GM23248 (cell line): ENCODE measurements around the gene CCN6. TPM values are rescaled to one million over a fixed set of nuclear protein-coding genes. Genes with fewer than 3 reads are reported as not detected.
A peak's percentile ranks its signal among the peaks of the same experiment; 100 is the strongest.

ENCODE experiments used
- DNase-seq: peaks from one replicate; pipeline ENCODE4 v3.0.0-alpha.2; 2015
- H2AFZ ChIP-seq: fragments of 200-600 bp; sonication (generic); 2 replicates; pipeline ENCODE4 v1.6.1; 2016; ENCODE audit warnings: antibody characterized with exemption
- H3F3A ChIP-seq: fragments of 200-600 bp; sonication (generic); 2 replicates; pipeline ENCODE4 v1.6.1; 2016; ENCODE audit warnings: mild to moderate bottlenecking, antibody characterized with exemption, mixed run types; ENCODE audit not compliant: insufficient read depth
- H3K27ac ChIP-seq: fragments of 200-600 bp; sonication (generic); 2 replicates; pipeline ENCODE4 v1.5.1; 2016; ENCODE audit warnings: mild to moderate bottlenecking
- H3K27me3 ChIP-seq: fragments of 200-600 bp; sonication (generic); replicated peaks from 2 replicates; pipeline ENCODE4 v1.6.1; 2016; ENCODE audit warnings: mild to moderate bottlenecking; ENCODE audit not compliant: insufficient read depth
- H3K36me3 ChIP-seq: fragments of 200-600 bp; sonication (generic); 2 replicates; pipeline ENCODE4 v1.6.1; 2016; ENCODE audit warnings: low read depth, mild to moderate bottlenecking
- H3K4me1 ChIP-seq: fragments of 200-600 bp; sonication (generic); 2 replicates; pipeline ENCODE4 v1.6.1; 2016; ENCODE audit warnings: mild to moderate bottlenecking; ENCODE audit not compliant: insufficient read depth
- H3K4me2 ChIP-seq: fragments of 200-600 bp; sonication (generic); one replicate; pipeline ENCODE4 v1.6.1; 2016; ENCODE audit warnings: mild to moderate bottlenecking; ENCODE audit not compliant: unreplicated experiment
- H3K4me3 ChIP-seq: fragments of 200-600 bp; sonication (generic); 2 replicates; pipeline ENCODE4 v1.5.1; 2016; ENCODE audit warnings: mild to moderate bottlenecking
- H3K79me2 ChIP-seq: fragments of 200-600 bp; sonication (generic); 2 replicates; pipeline ENCODE4 v1.6.1; 2016; ENCODE audit warnings: mild to moderate bottlenecking; ENCODE audit not compliant: insufficient read depth
- H3K9ac ChIP-seq: fragments of 200-600 bp; sonication (generic); 2 replicates; pipeline ENCODE4 v1.6.1; 2016; ENCODE audit warnings: mild to moderate bottlenecking
- H3K9me2 ChIP-seq: fragments of 200-600 bp; sonication (generic); 2 replicates; pipeline ENCODE4 v1.6.1; 2016; ENCODE audit warnings: mixed run types, mild to moderate bottlenecking, moderate library complexity; ENCODE audit not compliant: insufficient read depth
- H3K9me3 ChIP-seq: fragments of 200-600 bp; sonication (generic); one replicate; pipeline ENCODE4 v1.6.1; 2017; ENCODE audit warnings: low read depth
- H4K20me1 ChIP-seq: fragments of 200-600 bp; sonication (generic); 2 replicates; pipeline ENCODE4 v1.6.0; 2016; ENCODE audit not compliant: insufficient read depth
- EZH2 ChIP-seq: fragments of 200-600 bp; sonication (generic); IDR thresholded peaks from 2 replicates; pipeline ENCODE4 v1.6.1; 2018; ENCODE audit warnings: antibody characterized with exemption, mild to moderate bottlenecking; ENCODE audit not compliant: insufficient read depth, poor library complexity, severe bottlenecking
- EZH2phosphoT487 ChIP-seq: fragments of 200-600 bp; sonication (generic); IDR thresholded peaks from 2 replicates; pipeline ENCODE4 v1.6.1; 2018; ENCODE audit warnings: antibody characterized with exemption, moderate library complexity, mild to moderate bottlenecking, low read depth; ENCODE audit not compliant: insufficient read depth
- whole genome bisulfite sequencing, 2 experiments: methylation state at CpG; one replicate each; pipeline ENCODE4 v1.1.6; 2015 to 2017; ENCODE audit warnings: low lambda C conversion rate in 2 of 2, low coverage in 1 of 2; ENCODE audit errors: missing lambda C conversion rate in 2 of 2; 5-methylcytosine and 5-hydroxymethylcytosine counted together
- in situ Hi-C: fragments of 300-500 bp; cut with MboI; formaldehyde crosslinking; loops from 2 replicates; pipeline ENCODE4 v1.15.0; 2020
- polyA plus RNA-seq: library from polyadenylated mRNA; unstranded; fragments of >200 nt; fragmentation: Nextera tagmentation; extraction: Ambion mirVana; gene quantifications from 2 replicates; pipeline ENCODE4 v1.2.1, GENCODE V29; 2016
- total RNA-seq: library from RNA; depleted of rRNA; stranded (reverse); fragments of >200 nt; shearing (Covaris generic); gene quantifications from 2 replicates; pipeline ENCODE4 v1.2.3, GENCODE V29; 2014

CCN6 gene
- total and polyA plus RNA-seq, 2 experiments from 2014 or later = 0.48 TPM; not detected in 1

DNA sequence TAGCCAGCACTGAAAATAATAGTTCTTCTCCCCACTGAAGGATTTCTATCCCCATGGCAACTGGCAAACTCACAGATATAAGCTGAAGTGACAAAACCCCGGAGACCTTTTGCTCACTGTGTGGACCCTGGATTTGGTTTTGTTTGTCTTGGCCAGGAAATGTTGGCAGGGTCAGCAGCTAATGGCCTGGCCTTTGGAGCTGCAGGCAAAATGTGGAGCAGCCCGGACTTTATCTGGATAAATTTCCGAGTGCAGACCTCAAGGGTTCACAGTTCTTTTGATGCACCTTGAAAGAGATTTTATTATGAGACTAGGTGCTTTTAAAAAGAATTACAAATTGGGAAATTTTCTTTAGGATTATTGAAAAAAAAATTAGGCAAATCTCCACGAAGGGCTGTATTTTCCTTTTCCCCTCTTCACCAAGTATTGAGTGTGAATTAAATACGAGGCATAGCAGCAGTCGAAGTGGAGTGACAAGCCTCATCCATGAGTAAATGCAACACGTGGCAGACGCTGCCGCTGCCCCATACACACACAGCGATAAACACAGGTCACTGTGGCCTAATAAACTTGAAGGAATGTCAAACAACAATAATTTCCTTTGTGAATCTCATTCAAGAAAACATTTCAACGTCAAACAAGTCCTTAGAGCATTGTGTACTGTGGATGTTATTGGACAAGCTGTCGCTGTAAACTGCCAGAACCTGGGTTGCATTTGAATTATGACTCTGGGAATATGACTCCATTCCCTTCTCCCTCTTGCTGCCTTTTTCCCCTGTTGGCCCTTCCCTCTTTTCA, 35.1 kb upstream of the CCN6 start:
- H3K9ac ChIP-seq = no peak overlapping the region
- TF ChIP-seq EZH2phosphoT487 = no peak
- no peak for TF ChIP-seq EZH2
- DNase-seq = peak; percentile 33
- peaks cover 32% of the 10 kb centered on the region for H3K4me1 ChIP-seq
- H4K20me1 ChIP-seq = no peaks in the 10 kb centered on the region
- H3K27ac ChIP-seq = no peak overlapping the region
- H3F3A ChIP-seq = peaks cover 13% of the 10 kb centered on the region
- H3K4me3 ChIP-seq = no peak overlapping the region
- no peaks in the 10 kb centered on the region for H3K36me3 ChIP-seq
- peak overlapping the region; percentile 58; the same call in 1 of the 2 replicates for H2AFZ ChIP-seq
- no peaks in the 10 kb centered on the region for H3K79me2 ChIP-seq
- H3K4me2 ChIP-seq = no peak overlapping the region
- H3K9me3 ChIP-seq = no peaks in the 10 kb centered on the region
- no peaks in the 10 kb centered on the region for H3K9me2 ChIP-seq
- H3K27me3 ChIP-seq = no peaks in the 10 kb centered on the region
- 36 to 41% methylated on average over 12 of the region's 12 CpGs for WGBS, 2 experiments
- in situ Hi-C loops = no loop called here

DNA sequence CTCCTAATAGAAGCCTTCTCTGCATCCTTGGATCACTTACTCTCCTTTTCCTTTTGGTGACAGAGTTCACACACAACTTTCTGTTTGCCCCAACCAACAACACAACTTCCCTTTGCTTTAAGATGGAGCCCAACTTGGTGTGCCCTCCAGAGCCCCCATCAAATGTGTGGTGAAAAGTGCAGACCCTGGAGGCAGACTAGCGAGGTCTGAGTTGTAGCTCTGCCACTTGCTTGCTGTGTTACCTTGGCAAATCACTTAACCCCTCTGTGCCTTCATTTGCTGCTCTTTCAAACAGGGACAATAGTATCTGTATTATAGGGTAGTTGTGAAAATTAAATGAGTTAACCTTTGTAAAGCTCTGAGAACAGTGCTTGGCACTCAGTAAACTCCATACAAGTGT, 34.3 kb upstream of the CCN6 start:
- H3K4me2 ChIP-seq = no peak overlapping the region
- H4K20me1 ChIP-seq = no peaks in the 10 kb centered on the region
- H3K9me2 ChIP-seq = no peaks in the 10 kb centered on the region
- H3K27me3 ChIP-seq = no peaks in the 10 kb centered on the region
- no peaks in the 10 kb centered on the region for H3K36me3 ChIP-seq
- 97 to 100% methylated on average over 1 of the region's 1 CpG for WGBS, 2 experiments
- no peak for TF ChIP-seq EZH2
- no peak for TF ChIP-seq EZH2phosphoT487
- H2AFZ ChIP-seq = no peak overlapping the region; the same call in 1 of the 2 replicates
- H3K9ac ChIP-seq = no peak overlapping the region
- H3K27ac ChIP-seq = no peak overlapping the region
- DNase-seq = no peak
- in situ Hi-C loops = no loop called here
- H3K4me1 ChIP-seq = peaks cover 24% of the 10 kb centered on the region
- no peaks in the 10 kb centered on the region for H3K9me3 ChIP-seq
- H3F3A ChIP-seq = peaks cover 8% of the 10 kb centered on the region
- H3K79me2 ChIP-seq = no peaks in the 10 kb centered on the region
- no peak overlapping the region for H3K4me3 ChIP-seq

DNA sequence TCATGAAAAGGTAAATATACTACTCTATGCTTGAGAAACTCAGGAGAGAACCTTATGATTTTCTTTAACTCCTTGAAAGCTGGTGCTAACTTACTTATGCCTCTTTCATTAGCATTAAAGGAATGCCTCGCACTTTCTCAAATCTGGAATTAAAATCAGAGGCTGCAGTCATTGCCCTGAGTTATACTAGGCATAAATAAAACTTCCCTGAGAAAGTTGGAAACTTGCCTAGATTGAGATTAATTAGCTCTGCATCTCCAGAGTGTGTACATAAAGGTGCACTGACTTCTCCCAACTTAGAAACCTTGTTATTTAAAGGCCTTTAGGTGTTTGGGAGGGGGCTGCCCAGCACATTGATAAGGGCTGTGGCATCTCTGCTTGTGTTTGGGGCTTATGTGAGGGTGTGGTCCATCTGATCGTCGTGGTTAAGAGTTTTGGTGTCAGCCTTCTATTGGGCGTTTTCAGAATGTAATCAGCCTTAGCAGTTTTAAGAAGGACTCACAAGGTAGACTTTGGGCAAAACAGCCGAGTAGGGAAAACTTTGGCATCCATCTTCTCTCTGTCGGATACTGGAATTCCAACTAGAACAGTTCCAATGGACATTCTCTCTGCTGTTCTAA, 32.1 kb upstream of the CCN6 start:
- H3K4me1 ChIP-seq = peaks cover 4% of the 10 kb centered on the region
- no peaks in the 10 kb centered on the region for H3K27me3 ChIP-seq
- H3K27ac ChIP-seq = no peak overlapping the region
- H3K9me2 ChIP-seq = no peaks in the 10 kb centered on the region
- no peak for DNase-seq
- H3K4me2 ChIP-seq = no peak overlapping the region
- H3K9me3 ChIP-seq = no peaks in the 10 kb centered on the region
- H2AFZ ChIP-seq = no peak overlapping the region
- H3K36me3 ChIP-seq = no peaks in the 10 kb centered on the region
- H3K4me3 ChIP-seq = no peak overlapping the region
- 76 to 80% methylated on average over 6 of the region's 6 CpGs for WGBS, 2 experiments
- no peaks in the 10 kb centered on the region for H4K20me1 ChIP-seq
- no peak overlapping the region for H3K9ac ChIP-seq
- no peaks in the 10 kb centered on the region for H3F3A ChIP-seq
- no peak for TF ChIP-seq EZH2
- TF ChIP-seq EZH2phosphoT487 = no peak
- no peaks in the 10 kb centered on the region for H3K79me2 ChIP-seq
- in situ Hi-C loops = no loop called here

DNA sequence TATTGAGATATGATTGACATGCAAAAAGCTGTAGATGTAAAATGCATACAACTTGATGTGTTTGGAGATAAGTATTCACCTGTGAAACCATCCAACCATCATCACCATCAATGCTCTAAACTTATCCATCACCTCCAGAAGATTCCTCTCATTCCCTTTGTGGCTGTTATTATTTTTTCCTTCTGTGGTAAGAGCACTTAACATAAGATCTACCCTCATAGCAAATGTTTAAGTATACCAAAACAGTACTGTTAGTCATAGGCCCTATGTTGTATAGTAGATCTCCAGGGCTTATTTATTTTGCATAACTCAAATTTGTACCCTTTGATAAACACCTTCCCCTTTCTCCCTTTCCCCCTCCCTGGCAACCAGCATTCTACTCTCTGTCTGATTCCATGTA, 31.2 kb upstream of the CCN6 start:
- H3K36me3 ChIP-seq = no peaks in the 10 kb centered on the region
- no peak overlapping the region for H3K4me2 ChIP-seq
- H3K4me1 ChIP-seq = no peaks in the 10 kb centered on the region; the same call in 1 of the 2 replicates
- H3K27ac ChIP-seq = no peak overlapping the region
- H4K20me1 ChIP-seq = no peaks in the 10 kb centered on the region
- H3K4me3 ChIP-seq = no peak overlapping the region
- TF ChIP-seq EZH2phosphoT487 (no peak), EZH2 (no peak)
- H3K27me3 ChIP-seq = no peaks in the 10 kb centered on the region
- H3K9me3 ChIP-seq = no peaks in the 10 kb centered on the region
- no peak overlapping the region for H3K9ac ChIP-seq
- no peak overlapping the region for H2AFZ ChIP-seq
- no peak for DNase-seq
- no peaks in the 10 kb centered on the region for H3K9me2 ChIP-seq
- no peaks in the 10 kb centered on the region for H3K79me2 ChIP-seq
- H3F3A ChIP-seq = no peaks in the 10 kb centered on the region
- in situ Hi-C loops = no loop called here
